ENCODE data around the gene NRXN3.

Gene NRXN3

GRCh38 chr14:78170203-78170602, at the start of gene NRXN3:
TSS of gene NRXN3 (plus strand) at chr14:78170373. CDS start at chr14:78243094, 72,721 bp downstream.
- DNase-seq, result no peak

DNA sequence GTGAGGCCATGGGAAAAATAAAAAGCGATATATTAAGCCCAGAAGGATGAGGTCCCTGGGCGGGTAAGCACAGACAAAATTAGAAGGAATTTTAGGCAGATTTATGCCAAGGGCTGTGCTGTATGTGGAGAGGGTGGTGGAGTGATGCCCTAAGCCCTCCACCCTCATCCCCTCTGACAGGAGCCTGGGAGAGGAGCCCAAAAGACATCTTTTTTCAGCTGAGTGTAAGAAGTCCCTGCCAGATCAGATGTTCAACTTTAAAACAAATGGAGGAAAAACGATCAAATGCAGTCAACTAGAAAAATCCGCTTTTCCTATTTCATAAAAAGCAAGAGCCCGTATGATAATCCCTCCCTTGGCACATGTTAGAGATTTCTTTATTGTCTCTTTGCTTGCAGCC, 47.7 kb upstream of the NRXN3 start:
- DNase-seq, result no peak

DNA sequence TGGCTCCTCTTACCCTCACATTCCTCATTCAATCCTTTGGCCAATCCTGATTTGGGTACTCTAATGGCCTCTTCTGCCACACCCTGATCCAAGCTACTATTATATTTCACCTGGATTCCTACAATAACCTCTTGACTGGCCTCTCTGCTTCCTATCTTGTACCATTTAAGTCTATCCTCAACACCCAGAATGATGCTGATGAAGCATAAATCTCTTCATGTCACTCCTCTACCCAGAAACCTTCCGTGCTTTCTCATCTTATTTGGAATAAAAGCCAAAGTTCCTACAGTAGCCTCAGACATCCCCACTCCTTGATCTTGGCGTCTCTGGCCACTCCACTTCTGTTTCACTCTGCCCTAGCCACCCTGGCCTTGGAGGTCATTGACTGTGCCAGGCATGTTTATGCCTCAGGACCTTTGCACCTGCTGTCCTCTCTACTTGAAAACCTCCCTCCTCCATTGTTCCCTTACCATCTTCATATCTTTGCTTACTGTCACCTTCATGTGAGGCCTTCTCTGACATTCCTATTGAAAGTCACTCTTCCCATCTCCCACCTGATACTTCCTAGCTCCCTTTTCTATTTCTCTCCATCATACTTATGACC, 46.4 kb upstream of the NRXN3 start:
- no peak for DNase-seq

GRCh38 chr14:78127961-78128360, 42.2 kb upstream of the NRXN3 start:
- DNase-seq, result no peak

DNA sequence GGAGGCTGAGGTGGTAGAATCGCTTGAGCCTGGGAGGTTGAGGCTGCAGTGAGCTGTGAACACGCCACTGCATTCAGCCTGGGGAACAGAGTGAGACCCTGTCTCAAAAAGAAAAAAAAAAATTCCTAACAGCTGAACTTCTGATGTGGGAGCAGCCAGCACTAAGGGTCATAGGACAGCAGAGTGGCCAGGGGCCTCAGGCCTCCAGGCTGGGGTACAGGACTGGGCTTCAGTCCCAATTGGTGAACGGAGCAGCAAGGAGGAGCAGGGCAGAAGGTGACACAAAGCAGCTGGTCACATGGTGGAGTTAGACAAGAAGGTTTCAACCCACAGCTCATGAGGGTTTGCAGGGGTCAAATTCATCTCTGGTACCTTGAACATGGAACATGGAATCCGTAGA, 40.8 kb upstream of the NRXN3 start:
- DNase-seq, result no peak

DNA sequence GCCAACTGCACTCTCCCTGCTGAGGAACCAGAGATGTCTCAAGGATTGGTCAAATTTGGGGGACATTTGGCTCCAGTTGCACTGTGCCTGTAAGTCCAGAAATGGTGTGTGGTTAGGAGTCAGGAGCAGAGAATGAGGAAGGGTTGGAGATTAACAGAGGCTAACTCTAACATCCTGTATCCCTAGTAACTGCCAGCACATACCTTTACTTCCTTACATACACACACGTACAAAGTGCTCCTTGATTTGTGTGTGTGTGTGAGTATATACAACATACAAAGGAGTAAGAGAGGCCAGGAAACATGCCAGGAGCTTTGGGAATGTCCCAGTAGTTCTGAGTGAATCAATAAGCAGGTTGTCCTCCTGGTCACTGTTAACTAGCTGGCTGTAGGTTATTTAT, 39.8 kb upstream of the NRXN3 start:
- DNase-seq, result no peak

DNA sequence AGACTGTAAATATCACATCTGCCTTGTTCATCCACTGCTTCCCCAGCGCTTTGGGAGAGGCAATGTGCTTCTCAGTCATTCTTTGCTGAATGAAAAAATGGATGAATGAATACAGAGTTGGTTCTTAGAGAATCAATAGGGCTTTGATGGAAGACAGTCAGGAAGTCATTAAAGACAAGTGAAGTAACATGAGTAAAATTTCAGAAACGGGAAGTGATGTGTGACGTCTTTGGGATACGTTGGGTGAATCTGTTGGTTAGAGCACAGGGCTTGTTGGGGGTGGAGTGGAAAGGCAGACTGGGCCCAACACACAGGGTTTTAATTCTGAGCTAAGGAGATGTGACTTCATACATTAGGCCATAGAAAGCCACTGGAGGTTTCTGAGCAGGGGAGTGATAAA, 39.0 kb upstream of the NRXN3 start:
- no peak for DNase-seq

GRCh38 chr14:78131616-78132015, 38.6 kb upstream of the NRXN3 start:
- DNase-seq, result no peak

DNA sequence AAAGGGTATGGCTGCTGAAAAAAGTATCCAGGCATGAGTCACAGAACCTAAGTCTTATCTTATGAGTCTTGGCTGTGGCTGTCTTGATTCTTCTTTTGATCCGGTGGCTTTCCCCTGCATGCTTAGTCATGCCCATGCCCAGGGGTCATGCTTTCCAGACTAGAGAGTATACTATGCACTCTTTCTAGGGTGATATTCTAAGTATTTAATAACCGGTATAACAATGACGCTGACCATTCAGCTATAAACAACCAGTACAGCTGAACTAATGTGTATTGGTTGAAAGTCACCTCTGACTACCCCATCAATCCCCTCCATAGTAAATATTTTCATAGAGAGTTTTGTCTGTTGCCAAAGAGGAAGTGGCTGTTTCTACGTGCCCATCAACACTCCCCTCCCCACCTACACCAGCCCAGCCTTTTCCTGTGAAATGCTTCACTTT, 34.7 kb upstream of the NRXN3 start:
- no peak for DNase-seq

DNA sequence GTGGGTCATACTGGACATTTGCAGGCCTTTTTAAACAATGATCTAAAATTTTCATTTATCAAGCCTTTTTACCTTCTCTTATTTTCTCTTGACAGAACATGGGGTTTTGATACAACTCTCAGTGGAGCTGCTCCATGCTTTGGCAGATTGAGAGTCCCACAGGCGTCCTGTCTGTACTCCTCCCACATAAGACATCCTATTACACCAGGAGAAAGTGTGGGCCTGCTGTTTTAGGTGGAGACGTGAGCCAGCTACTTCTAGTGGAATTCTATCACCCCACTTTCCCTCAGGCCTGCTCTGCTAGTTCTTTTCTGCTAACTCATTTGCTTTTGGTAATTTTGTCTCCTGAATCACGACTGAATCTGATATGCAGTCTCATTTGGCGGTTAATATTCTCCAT, 33.5 kb upstream of the NRXN3 start:
- DNase-seq, result no peak

- DNase-seq, result no peak
Observed at GRCh38 chr14:78141590-78141989, 28.6 kb upstream of the NRXN3 start.

- no peak for DNase-seq
Observed at GRCh38 chr14:78142998-78143397, 27.2 kb upstream of the NRXN3 start.

DNA sequence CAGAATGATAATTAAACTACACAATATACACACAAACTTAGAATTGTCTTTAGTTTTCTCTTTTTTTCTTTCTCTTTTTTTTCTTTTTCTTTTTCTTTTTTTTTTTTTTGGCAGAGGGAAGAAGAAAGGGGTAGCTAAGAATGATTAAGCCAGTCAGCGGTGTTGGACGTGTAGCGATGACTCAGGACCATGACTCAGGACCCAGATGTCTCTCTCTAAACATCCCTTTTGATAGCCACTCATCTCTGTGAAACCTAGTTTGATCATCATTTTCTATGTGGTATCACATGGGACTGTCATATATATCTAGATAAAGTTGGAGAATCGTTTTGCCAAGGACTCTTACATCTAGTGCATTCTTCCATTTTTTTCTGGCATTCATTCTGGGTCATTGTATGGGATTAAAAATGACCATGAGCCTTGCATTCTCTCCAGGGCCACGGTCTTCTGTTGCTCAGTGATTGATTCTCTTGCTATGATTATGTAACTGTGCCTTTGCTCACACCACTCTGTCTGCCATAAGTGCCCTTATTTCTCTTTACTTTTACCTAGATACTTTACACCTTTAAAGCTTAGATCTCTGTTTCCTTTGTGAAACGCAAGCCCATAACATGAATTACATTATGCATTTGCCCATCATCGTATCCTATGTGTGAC, 26.6 kb upstream of the NRXN3 start:
- no peak for DNase-seq

DNA sequence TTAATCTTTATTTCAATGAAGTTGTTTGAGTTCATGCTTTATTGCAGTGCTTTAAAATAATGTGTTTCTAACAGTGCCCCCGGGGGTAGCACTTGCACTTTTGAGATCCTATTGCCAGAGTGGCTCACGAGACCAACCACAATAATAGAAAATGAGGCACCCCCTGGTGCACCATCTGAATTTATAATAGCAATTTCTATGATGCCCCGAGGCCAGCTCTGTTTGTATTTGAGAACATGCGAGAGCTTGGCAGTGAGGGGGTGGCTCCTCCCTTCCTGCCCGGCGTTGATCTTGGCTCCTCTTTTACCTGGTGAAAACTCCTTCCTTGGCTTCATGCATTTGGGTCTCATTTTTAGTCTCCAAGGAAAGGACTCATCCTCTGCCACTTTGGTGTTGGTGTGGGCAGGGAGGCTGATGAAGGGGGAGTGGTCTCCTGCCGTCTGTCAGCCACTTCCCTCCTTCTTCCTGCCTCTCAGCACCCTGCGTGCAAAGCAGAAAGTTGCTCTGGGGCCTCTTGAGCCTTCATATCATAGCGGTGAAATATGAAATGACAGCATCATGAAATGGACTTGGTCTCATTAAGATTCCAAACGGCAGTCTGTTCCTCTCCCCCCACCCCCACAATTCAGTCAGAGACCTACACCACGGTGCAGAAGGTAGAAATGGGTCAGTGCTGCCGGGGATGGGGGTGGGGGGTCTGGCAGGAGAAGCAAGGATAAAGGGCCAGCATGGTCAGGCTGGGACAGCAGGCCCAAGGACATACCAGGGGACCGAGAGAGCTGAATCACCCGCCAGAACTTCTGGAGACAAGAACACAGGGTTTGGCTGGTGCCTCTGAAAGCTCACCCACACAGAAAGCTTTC, 17.7 kb upstream of the NRXN3 start:
- DNase-seq, result no peak

GRCh38 chr14:78153064-78153341, 17.2 kb upstream of the NRXN3 start:
- no peak for DNase-seq

DNA sequence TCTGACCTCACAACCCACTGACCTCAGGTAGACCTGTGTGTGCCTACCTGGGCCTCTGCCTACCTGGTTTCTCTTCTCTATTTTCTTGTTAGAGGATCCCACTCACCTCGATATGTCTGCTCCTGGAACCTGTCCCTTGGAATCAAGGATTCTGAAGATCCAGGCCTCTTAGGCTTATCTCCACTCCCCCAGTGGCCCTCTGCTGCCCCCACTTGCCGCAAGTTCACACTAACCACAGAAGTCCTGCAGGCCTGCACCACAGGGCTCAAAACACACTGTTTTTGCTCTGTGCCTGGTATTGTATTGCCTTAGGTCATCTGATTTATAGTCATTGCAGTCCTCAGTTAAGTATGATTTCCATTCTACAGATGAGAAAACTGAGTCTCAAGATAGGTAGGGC, 15.3 kb upstream of the NRXN3 start:
- no peak for DNase-seq

DNA sequence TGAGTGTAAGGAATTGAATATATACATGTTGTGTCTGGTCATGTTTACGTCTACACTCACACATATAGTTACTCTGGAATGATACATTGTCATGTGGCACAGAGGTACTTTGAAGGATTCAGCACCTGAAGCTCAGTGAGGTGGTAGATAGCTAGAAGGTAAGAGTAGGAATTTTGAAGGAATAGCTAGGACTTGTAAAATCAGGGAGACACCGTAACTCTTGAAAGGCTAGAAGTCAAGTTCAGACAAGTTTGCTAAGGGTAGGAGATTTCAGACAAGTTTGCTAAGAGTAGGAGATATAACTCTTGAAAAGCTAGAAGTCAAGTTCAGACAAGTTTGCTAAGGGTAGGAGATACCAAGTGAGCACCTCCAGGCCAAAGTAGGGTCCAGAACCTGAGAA, 14.0 kb upstream of the NRXN3 start:
- DNase-seq, result no peak

DNA sequence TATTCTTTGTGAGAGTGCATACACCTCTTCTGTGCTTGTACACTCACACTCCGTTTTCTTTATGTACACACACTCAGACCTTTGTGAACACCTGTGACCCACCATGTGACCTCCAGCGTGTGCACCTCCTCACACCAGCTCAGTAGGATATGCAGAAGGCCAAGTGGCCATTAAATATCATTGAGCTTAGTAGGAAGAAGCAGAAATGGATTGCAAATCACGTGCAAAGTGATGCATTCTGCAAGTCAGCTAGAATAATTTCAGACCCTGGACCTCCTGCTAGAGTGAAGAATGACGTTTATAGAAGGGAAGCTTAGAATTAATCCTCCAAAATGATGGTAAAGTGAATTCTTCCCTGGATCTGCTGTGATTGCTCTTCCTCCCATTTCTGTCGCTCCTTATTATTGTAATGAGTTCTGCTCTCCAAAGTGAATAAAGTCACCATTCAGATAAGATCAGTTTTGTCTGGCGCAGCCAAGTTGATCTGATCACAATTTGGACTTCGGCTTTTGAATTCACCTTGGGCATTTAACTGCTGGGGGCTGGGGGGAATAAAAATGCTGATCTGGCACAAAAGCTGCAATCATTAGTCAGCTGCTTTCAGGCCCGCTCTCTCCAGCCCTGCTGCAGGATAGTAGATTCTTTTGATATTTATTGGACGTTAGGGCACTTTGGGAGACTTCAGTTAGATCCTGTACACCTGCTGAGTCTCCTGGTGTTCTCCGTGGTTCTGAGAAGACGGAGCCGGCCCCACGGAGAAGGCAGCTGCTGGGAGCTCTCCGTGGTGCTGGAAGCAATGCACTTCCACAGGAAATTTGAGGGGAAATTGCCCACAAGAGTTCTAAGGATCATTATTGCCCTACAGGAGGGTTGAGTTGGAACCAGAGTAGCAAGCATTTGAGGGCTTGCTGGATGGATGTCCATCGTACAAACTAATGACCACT, 12.4 kb upstream of the NRXN3 start:
- DNase-seq, result no peak

DNA sequence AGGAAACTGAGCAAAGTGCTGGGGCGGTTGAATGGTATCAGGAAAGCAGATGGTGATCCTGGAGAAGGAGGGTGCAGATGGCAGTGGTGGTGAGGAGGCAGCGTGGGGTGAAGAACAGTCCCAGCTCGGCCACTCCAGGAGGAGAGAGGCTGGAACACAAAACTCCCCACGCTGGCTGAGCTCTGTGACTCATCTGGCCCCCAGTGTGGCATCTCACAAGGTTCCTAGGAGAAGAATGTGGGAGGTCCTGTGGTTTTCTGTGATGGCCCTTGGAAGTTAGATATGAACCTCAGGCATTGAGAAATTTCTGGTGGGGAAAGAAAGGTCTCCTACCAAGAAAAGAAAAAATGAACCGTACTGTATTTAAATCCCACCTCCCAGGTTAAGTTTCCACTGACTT, 8.0 kb upstream of the NRXN3 start:
- no peak for DNase-seq

DNA sequence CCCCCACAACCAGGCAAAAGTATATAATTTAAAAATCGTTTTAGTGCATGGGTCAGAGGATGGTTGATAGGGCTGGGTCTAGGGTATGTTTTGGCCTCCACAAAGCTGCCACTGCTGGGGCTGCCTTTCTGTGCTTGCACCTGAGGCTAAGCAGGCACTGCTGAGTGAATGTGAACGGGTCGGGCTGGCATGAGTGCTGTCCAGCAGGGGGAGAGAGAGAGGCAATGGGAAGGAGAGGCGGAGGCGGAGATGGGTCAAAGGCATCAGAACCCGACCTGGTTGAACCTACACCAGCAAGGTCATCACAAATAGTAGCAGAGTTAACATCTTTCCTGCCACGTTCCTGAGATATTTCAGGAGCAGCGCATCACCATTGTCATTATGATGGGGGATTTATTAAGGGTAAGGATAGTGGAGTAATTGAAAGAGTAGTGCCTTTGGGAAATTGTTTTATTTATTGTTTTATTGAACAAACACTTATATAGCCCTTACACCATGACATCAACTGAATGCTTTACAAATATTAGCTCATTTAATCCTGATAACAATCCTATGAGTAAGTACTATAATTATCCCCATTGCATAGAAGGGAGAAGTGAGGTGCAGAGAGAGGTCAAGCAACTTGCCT, 5.8 kb upstream of the NRXN3 start:
- no peak for DNase-seq

DNA sequence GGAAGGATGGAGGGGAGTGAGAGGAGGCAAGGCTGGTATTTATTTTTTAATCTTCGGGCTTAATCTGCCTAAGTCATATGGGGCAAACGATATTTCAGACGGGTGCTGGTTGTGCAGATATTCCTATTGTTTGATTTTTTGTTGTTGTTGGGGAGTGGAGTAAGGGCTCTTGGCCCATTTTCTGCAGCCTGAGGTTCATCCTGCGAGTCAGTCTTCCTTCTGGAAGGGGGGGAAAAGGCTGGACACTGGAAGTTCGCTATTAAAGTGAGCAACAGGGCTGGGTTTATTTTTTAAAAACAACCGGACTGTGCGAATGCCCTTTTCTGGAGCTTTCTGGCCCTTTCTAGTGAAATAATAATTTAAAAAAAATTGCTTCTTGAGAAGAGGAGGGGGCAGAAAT, 2.3 kb downstream of the NRXN3 start:
- no peak for DNase-seq

DNA sequence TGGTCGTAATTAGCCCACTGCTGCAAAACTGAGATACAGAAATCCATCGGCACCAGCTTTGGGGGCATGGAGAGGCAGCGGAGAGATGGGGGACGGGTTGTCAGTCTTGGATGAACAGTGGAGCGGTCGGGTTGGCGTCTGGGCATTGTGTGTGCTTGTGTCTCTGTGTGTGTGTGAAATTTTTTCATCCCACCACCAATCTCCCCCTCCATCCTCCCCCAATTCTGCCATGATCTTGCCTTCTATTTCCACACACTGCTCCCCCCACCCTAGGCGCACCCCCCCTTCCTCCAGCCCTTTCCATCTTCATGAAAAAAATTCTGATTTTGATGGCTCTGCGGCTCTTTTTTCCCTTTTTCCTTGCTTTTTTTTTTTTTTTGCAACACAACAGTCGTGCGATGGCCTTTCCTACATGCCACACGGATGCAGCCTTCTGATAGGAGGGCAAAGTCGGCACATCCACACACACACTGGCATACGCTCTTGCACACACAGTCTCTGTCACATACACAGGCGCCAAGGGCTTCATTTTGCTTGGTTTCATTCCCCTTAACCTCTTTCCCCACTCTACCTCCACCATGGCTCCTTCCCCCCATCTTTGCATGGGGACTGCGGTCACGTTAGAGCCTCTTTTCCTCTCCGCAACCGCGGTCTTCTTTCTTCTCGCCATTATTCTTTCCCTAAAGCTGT, 3.3 kb downstream of the NRXN3 start:
- DNase-seq, result no peak

All from activated gamma-delta T cell treated with Interleukin-2 at 50 U/mL for 16 hours (primary cell).